ENCODE results near the gene TWSG1.
"Not testable (repeated sequence)": the region's sequence is repeated elsewhere in the genome, so short reads cannot be mapped to it uniquely, and the experiment has no call there.

The TWSG1 gene

GRCh38 chr18:9421901-9422327 is 87.3 kb downstream of the TWSG1 start:
- in situ Hi-C loops (cut with MboI; ENCODE audit: low sequenced_read_pairs), result no loop called here

GRCh38 chr18:9422816-9423519 is 88.4 kb downstream of the TWSG1 start:
- in situ Hi-C loops (cut with MboI; ENCODE audit: low sequenced_read_pairs), result no loop called here

- in situ Hi-C loops (cut with MboI; ENCODE audit: low sequenced_read_pairs), result not testable (repeated sequence)
These were observed 89.1 kb downstream of the TWSG1 start for GRCh38 chr18:9423648-9424047.

- in situ Hi-C loops (cut with MboI; ENCODE audit: low sequenced_read_pairs), result not testable (repeated sequence)
These were observed 89.7 kb downstream of the TWSG1 start for GRCh38 chr18:9424235-9424634.

- in situ Hi-C loops (cut with MboI; ENCODE audit: low sequenced_read_pairs), result no loop called here
These were observed 92.2 kb downstream of the TWSG1 start for GRCh38 chr18:9426753-9427152.

GRCh38 chr18:9428301-9428706 is 93.7 kb downstream of the TWSG1 start:
- in situ Hi-C loops (cut with MboI; ENCODE audit: low sequenced_read_pairs), result no loop called here

GRCh38 chr18:9428862-9429661 is 94.5 kb downstream of the TWSG1 start:
- in situ Hi-C loops (cut with MboI; ENCODE audit: low sequenced_read_pairs), result no loop called here

GRCh38 chr18:9429662-9429993 is 95.1 kb downstream of the TWSG1 start:
- in situ Hi-C loops (cut with MboI; ENCODE audit: low sequenced_read_pairs), result no loop called here

- in situ Hi-C loops (cut with MboI; ENCODE audit: low sequenced_read_pairs), result not testable (repeated sequence)
These were observed 95.7 kb downstream of the TWSG1 start for GRCh38 chr18:9430315-9430714.

- in situ Hi-C loops (cut with MboI; ENCODE audit: low sequenced_read_pairs), result no loop called here
These were observed 96.7 kb downstream of the TWSG1 start for GRCh38 chr18:9431296-9431695.

GRCh38 chr18:9433122-9433521 is 98.5 kb downstream of the TWSG1 start:
- in situ Hi-C loops (cut with MboI; ENCODE audit: low sequenced_read_pairs), result not testable (repeated sequence)

- in situ Hi-C loops (cut with MboI; ENCODE audit: low sequenced_read_pairs), result no loop called here
These were observed 99.1 kb downstream of the TWSG1 start for GRCh38 chr18:9433671-9434121.

GRCh38 chr18:9434122-9434701 is 99.6 kb downstream of the TWSG1 start:
- in situ Hi-C loops (cut with MboI; ENCODE audit: low sequenced_read_pairs), result no loop called here

GRCh38 chr18:9435041-9435440 is 100.5 kb downstream of the TWSG1 start:
- in situ Hi-C loops (cut with MboI; ENCODE audit: low sequenced_read_pairs), result no loop called here

GRCh38 chr18:9436206-9436929 is 101.8 kb downstream of the TWSG1 start:
- in situ Hi-C loops (cut with MboI; ENCODE audit: low sequenced_read_pairs), result no loop called here

- in situ Hi-C loops (cut with MboI; ENCODE audit: low sequenced_read_pairs), result no loop called here
These were observed 102.5 kb downstream of the TWSG1 start for GRCh38 chr18:9437021-9437437.

- in situ Hi-C loops (cut with MboI; ENCODE audit: low sequenced_read_pairs), result no loop called here
These were observed 103.1 kb downstream of the TWSG1 start for GRCh38 chr18:9437672-9438071.

GRCh38 chr18:9441061-9441460 is 106.5 kb downstream of the TWSG1 start:
- in situ Hi-C loops (cut with MboI; ENCODE audit: low sequenced_read_pairs), result no loop called here

GRCh38 chr18:9444549-9444948 is 110.0 kb downstream of the TWSG1 start:
- in situ Hi-C loops (cut with MboI; ENCODE audit: low sequenced_read_pairs), result no loop called here

- in situ Hi-C loops (cut with MboI; ENCODE audit: low sequenced_read_pairs), result no loop called here
These were observed 112.3 kb downstream of the TWSG1 start for GRCh38 chr18:9446839-9447238.

- in situ Hi-C loops (cut with MboI; ENCODE audit: low sequenced_read_pairs), result no loop called here
These were observed 112.8 kb downstream of the TWSG1 start for GRCh38 chr18:9447334-9447733.
